Gastrocnemius medialis (tissue), 4 donors: ENCODE results near the gene SLC17A2.

Experiments
- CTCF ChIP-seq, 5 experiments: fragments of 450-650 bp in 3 of 5; fragments of 200-600 bp in 2 of 5; sonication (generic) in 2 of 5; IDR thresholded peaks in 4 of 5; conservative IDR thresholded peaks in 1 of 5; 1 replicate in 4 of 5; 2 replicates in 1 of 5; pipeline ENCODE4 v1.5.1; 2016 to 2019; ENCODE audit warnings: antibody characterized with exemption in 5 of 5, mild to moderate bottlenecking in 3 of 5, moderate library complexity in 3 of 5
- POLR2A ChIP-seq, 2 donors: fragments of 450-650 bp; IDR thresholded peaks; one replicate each; pipeline ENCODE4 v1.6.1; 2017; ENCODE audit warnings: antibody characterized with exemption in 2 of 2, mild to moderate bottlenecking in 2 of 2, moderate library complexity in 2 of 2

- TF ChIP-seq CTCF (IDR thresholded peaks at IDR 0.05 in 4 of 5, conservative IDR thresholded peaks at IDR 0.05 in 1 of 5) (peak in 2 of 5 experiments; percentile 20 to 29), POLR2A (IDR thresholded peaks at IDR 0.05) (no peak)
These were observed 12.2 kb upstream of the SLC17A2 start for GRCh38 chr6:25942561-25943147.
